Kidney (tissue), 14 donors: ENCODE measurements around the gene PRKAA2. TPM values are rescaled to one million over a fixed set of nuclear protein-coding genes. Genes with fewer than 3 reads are reported as not detected.

Experiments used
- DNase-seq, 5 donors: peaks; one replicate each; pipeline ENCODE4 v3.0.0-alpha.2; 2013 to 2020
- FAIRE-seq: peaks from 2 replicates; lab custom pipeline; 2012; peaks lifted over from hg19 to GRCh38; lab: Jason Lieb, UNC
- H3K27ac ChIP-seq, 2 donors: one replicate each; pipeline ENCODE4 v1.7.0; 2013; ENCODE audit warnings: low read depth in 2 of 2, low read length in 2 of 2, inconsistent platforms in 1 of 2
- H3K27me3 ChIP-seq: one replicate; pipeline ENCODE4 v1.7.1; 2013; ENCODE audit warnings: low read length, inconsistent platforms; ENCODE audit not compliant: control insufficient read depth, insufficient read depth
- H3K36me3 ChIP-seq, 3 donors: one replicate each; pipeline versions ENCODE4 v1.7.0 to v1.7.1; 2013; ENCODE audit warnings: low read length in 3 of 3, control low read depth in 1 of 3, inconsistent platforms in 1 of 3; ENCODE audit not compliant: insufficient read depth in 3 of 3, control insufficient read depth in 2 of 3
- H3K4me1 ChIP-seq, 3 donors: one replicate each; pipeline versions ENCODE4 v1.7.0 to v1.7.1; 2013; ENCODE audit warnings: low read length in 3 of 3, inconsistent platforms in 1 of 3, low read depth in 1 of 3; ENCODE audit not compliant: control insufficient read depth in 2 of 3, insufficient read depth in 2 of 3
- H3K4me3 ChIP-seq, 3 donors: one replicate each; pipeline versions ENCODE4 v1.7.0 to v1.8.1; 2013; ENCODE audit warnings: low read length in 3 of 3, control low read depth in 1 of 3, inconsistent platforms in 1 of 3
- H3K9ac ChIP-seq, 3 donors: one replicate each; pipeline versions ENCODE4 v1.7.0 to v1.7.1; 2013; ENCODE audit warnings: low read length in 3 of 3, control low read depth in 1 of 3, inconsistent platforms in 1 of 3
- H3K9me3 ChIP-seq, 3 donors: one replicate each; pipeline versions ENCODE4 v1.7.0 to v1.7.1; 2013; ENCODE audit warnings: low read length in 3 of 3, control low read depth in 1 of 3, inconsistent platforms in 1 of 3; ENCODE audit not compliant: control insufficient read depth in 2 of 3, insufficient read depth in 1 of 3
- intact Hi-C: fragments of 100-400 bp; cut with DNase I; formaldehyde crosslinking; loops from one replicate; pipeline ENCODE4 v1.11.1; 2022
- polyA plus RNA-seq: library from polyadenylated mRNA; stranded (reverse); fragments of 350-450 nt; fragmentation: Illumina TruSeq; extraction: RNeasy Lipid Tissue Mini Kit (QIAGEN cat#74804); gene quantifications from one replicate; pipeline ENCODE4 v1.2.3, GENCODE V29; 2014; ENCODE audit warnings: low read depth, low replicate concordance; ENCODE audit not compliant: insufficient read depth
- total RNA-seq: library from RNA; stranded (reverse); fragmentation: NEBNext Ultra II Directional; extraction: Animal tissue kit (Norgen Biotek cat#: 25700); gene quantifications from one replicate; pipeline ENCODE4 v1.2.1, GENCODE V29; 2021
- TF ChIP-seq, protein P1 (sequence below): IDR thresholded peaks from 3 replicates; pipeline ENCODE4 v1.5.1; 2012; ENCODE audit warnings: mild to moderate bottlenecking, moderate library complexity, borderline replicate concordance; ENCODE audit not compliant: insufficient read depth; ENCODE audit errors: extremely low read depth
- donor health status: control.
- donor health status: control.
- donor health status: control.
- donor health status: control.
- donor health status: control.
- donor health status: DM: yes; HTN: yes; CAD: no.
- donor health status: Normal renal cell carcinoma (clear cell type).

PRKAA2 gene
- total and polyA plus RNA-seq, 2 donors from 2014 or later, result 7.0 to 11.6 TPM

DNA sequence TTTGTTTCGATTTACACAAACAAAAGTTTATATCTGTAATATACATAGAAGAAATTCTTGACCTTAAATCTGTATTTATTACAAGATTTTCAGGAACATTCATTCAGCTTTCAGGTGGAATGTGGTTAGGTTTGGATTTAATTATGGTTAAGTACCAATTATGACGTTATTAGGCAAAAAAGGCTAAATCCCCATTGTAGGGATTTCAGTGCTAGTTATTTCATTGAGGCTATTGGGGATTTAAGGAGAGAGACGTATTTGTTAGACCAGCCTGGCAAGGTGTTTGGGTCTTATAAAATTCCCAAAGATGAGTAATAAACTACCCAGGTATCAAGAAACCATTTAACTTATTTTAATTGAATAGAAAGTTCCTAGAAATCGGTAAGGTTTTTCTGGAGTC lies 26.0 kb downstream of the PRKAA2 start:
- H3K27ac ChIP-seq, result no peak overlapping the region
- no peak for DNase-seq
- H3K36me3 ChIP-seq, result no peaks in the 10 kb centered on the region
- no peaks in the 10 kb centered on the region for H3K4me1 ChIP-seq
- no peaks in the 10 kb centered on the region for H3K9me3 ChIP-seq
- no peak overlapping the region for H3K4me3 ChIP-seq
- intact Hi-C loops, result no loop called here
- H3K27me3 ChIP-seq, result no peaks in the 10 kb centered on the region
- no peak for FAIRE-seq
- TF ChIP-seq, protein P1, sequence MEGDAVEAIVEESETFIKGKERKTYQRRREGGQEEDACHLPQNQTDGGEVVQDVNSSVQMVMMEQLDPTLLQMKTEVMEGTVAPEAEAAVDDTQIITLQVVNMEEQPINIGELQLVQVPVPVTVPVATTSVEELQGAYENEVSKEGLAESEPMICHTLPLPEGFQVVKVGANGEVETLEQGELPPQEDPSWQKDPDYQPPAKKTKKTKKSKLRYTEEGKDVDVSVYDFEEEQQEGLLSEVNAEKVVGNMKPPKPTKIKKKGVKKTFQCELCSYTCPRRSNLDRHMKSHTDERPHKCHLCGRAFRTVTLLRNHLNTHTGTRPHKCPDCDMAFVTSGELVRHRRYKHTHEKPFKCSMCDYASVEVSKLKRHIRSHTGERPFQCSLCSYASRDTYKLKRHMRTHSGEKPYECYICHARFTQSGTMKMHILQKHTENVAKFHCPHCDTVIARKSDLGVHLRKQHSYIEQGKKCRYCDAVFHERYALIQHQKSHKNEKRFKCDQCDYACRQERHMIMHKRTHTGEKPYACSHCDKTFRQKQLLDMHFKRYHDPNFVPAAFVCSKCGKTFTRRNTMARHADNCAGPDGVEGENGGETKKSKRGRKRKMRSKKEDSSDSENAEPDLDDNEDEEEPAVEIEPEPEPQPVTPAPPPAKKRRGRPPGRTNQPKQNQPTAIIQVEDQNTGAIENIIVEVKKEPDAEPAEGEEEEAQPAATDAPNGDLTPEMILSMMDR, result no peak
- H3K9ac ChIP-seq, result no peak overlapping the region

DNA sequence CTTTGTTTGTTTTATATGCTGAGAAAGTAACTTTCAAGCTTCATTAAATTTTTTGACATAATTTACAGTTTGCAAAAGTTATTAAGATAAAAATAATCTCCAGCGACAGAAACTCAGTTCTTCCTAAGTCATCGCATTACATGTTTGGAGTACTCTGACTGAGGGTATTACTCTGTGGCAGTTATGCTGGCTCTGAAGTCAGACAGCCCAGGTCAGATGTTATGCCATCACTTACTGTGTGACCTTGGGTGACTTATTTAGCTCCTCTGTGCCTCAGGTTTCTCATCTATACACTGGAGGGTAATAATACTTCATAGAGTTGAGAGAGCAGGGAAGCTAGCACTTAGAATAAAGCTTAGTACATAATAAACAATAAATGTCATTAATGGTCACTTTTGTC lies 26.4 kb downstream of the PRKAA2 start:
- TF ChIP-seq, protein P1, result no peak
- H3K4me3 ChIP-seq, result no peak overlapping the region
- no peak overlapping the region for H3K9ac ChIP-seq
- no peaks in the 10 kb centered on the region for H3K27me3 ChIP-seq
- intact Hi-C loops, result no loop called here
- H3K4me1 ChIP-seq, result no peaks in the 10 kb centered on the region
- H3K27ac ChIP-seq, result no peak overlapping the region
- H3K9me3 ChIP-seq, result no peaks in the 10 kb centered on the region
- no peaks in the 10 kb centered on the region for H3K36me3 ChIP-seq
- DNase-seq, result no peak
- FAIRE-seq, result no peak

DNA sequence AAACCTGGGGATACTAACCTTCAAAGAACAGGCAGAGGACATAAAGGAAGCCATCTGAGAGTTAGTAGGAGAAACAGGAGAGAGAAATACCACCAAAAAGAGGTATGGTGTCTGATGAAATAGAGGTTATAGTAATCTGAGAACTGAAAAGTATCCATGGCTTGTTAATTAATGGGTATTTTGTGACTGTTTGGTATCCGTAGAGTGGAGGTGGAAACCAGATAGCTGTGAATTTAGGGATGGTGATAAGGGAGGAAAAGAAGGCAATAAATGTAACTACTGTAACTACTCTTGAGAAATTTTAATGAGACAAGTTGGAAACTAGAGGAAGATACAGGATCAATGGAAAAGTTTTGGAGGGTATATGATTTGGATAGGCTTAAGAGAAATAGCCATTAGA lies 27.5 kb downstream of the PRKAA2 start:
- H3K9ac ChIP-seq, result no peak overlapping the region
- no peaks in the 10 kb centered on the region for H3K36me3 ChIP-seq
- no peaks in the 10 kb centered on the region for H3K9me3 ChIP-seq
- intact Hi-C loops, result no loop called here
- no peak overlapping the region for H3K27ac ChIP-seq
- TF ChIP-seq, protein P1, result no peak
- no peaks in the 10 kb centered on the region for H3K27me3 ChIP-seq
- H3K4me1 ChIP-seq, result no peaks in the 10 kb centered on the region
- DNase-seq (no peak), FAIRE-seq (no peak)
- no peak overlapping the region for H3K4me3 ChIP-seq

DNA sequence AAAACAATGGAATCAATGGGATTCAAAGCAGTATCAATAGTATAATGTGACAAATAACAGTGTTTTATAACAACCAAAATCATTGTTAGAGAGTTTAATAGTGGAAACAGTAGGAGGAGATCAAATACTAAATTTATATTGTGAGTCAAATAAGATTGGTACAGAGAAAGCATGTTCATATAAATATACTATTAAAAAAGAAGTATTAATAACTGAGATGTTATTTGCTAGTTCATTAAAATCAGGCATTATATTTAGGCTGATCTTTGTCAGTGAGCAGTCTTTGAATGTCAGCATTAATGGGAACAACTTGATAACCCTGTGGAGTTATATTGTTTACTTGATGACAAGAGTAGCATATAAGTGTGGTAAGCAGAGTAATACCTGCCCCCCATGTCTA lies 30.6 kb downstream of the PRKAA2 start:
- Histone ChIP-seq H3K9ac (no peak overlapping the region), H3K27ac (no peak overlapping the region), H3K4me1 (no peaks in the 10 kb centered on the region), H3K4me3 (no peak overlapping the region), H3K9me3 (no peaks in the 10 kb centered on the region), H3K27me3 (no peaks in the 10 kb centered on the region), H3K36me3 (no peaks in the 10 kb centered on the region)
- no peak for DNase-seq
- intact Hi-C loops, result no loop called here
- no peak for FAIRE-seq
- TF ChIP-seq, protein P1, result no peak
